ENCODE measurements around the gene PRSS33.

DNA sequence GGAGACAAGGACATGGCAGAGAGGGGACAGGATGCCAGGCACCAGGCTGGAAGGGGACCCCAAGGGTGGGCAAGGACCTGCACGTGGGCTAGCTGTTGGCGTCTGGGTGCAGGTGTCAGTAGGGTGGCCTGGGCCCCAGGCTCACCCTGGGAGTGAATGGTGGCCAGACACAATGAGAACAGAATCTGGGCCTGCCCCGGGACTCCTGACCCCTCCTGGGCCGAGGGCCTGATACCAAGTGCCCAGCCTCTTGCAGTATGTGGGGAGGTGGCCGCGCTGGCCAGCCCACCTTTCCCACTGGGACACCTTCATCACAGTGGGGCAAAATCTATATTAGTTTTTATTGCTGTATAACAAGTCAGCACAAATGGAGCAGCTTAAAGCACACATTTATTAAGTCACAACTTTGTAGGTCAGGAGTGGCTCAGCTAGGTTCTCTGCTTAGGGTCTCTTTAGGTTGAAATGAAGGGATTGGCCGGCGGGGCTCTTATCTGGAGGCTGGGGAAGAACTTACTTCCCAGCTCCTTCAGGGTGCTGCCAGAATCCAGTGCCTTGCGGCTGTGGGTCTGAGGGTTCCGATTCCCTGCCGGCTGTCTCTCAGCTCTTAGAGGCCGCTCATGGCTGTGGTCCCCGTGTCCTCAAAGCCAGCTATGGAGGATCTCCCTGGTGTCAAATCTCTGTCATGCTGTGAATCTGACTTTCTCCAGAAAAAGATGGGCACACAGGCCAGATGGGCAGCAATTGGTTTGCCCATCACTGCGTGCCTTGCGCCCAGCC, 3.6 kb downstream of the PRSS33 start:
- TF ChIP-seq POLR2AphosphoS5 (IDR thresholded peaks at IDR 0.05; ENCODE audit: low read depth, low read length) (no peak), CEBPB (IDR thresholded peaks at IDR 0.05; ENCODE audit: low read depth, low read length) (no peak), KDM5A (IDR thresholded peaks at IDR 0.05; ENCODE audit: low read length) (no peak), SIN3A (conservative IDR thresholded peaks at IDR 0.05 in 1 of 2, IDR thresholded peaks at IDR 0.05 in 1 of 2; ENCODE audit: low read depth in 1 of 2, low read length in 2 of 2) (no peak), BRCA1 (IDR thresholded peaks at IDR 0.05; ENCODE audit: low read depth, low read length) (no peak), YY1 (IDR thresholded peaks at IDR 0.05; ENCODE audit: low read depth, low read length) (no peak), BCL11A (IDR thresholded peaks at IDR 0.05; ENCODE audit: low read depth in 2 of 2, low read length in 2 of 2) (no peak), CBX8 (IDR thresholded peaks at IDR 0.05; ENCODE audit: borderline replicate concordance, low read depth, low read length) (no peak), CHD2 (IDR thresholded peaks at IDR 0.05; ENCODE audit: low read length) (no peak), EZH2 (IDR thresholded peaks at IDR 0.05; ENCODE audit: low read depth, low read length, severe bottlenecking) (no peak)
- TF ChIP-seq, protein P1, sequence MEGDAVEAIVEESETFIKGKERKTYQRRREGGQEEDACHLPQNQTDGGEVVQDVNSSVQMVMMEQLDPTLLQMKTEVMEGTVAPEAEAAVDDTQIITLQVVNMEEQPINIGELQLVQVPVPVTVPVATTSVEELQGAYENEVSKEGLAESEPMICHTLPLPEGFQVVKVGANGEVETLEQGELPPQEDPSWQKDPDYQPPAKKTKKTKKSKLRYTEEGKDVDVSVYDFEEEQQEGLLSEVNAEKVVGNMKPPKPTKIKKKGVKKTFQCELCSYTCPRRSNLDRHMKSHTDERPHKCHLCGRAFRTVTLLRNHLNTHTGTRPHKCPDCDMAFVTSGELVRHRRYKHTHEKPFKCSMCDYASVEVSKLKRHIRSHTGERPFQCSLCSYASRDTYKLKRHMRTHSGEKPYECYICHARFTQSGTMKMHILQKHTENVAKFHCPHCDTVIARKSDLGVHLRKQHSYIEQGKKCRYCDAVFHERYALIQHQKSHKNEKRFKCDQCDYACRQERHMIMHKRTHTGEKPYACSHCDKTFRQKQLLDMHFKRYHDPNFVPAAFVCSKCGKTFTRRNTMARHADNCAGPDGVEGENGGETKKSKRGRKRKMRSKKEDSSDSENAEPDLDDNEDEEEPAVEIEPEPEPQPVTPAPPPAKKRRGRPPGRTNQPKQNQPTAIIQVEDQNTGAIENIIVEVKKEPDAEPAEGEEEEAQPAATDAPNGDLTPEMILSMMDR (IDR thresholded peaks at IDR 0.05; ENCODE audit: control extremely low read depth in 1 of 3, insufficient read depth in 1 of 3, low read depth in 1 of 3, low read length in 3 of 3): no peak
- TF ChIP-seq, protein P2, sequence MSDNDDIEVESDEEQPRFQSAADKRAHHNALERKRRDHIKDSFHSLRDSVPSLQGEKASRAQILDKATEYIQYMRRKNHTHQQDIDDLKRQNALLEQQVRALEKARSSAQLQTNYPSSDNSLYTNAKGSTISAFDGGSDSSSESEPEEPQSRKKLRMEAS (IDR thresholded peaks at IDR 0.05): no peak
